ENCODE measurements around the gene OGFOD2.

OGFOD2 gene

GRCh38 chr12:122977655-122978392, 2.8 kb downstream of the OGFOD2 start:
- H3K27ac ChIP-seq: no peak overlapping the region
- TF ChIP-seq CTCF (conservative IDR thresholded peaks at IDR 0.05) (no peak), ZFX (IDR thresholded peaks at IDR 0.05) (no peak)

DNA sequence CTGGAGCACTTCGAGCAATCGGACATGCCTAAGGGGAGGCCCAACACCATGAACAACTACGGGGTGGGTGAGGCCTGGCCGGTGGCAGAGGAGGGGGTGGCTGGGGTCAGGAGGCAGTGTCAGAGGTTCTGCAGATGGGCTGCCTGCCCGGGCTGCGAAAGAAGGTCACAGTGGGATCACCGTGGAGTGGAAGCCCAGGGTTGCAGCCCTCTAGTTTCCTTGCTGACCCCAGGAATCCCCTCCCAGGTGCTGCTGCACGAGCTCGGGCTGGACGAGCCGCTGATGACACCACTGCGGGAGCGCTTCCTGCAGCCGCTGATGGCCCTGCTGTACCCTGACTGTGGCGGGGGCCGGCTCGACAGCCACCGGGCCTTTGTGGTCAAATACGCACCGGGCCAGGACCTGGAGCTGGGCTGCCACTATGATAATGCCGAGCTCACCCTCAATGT, 3.5 kb downstream of the OGFOD2 start:
- no peak overlapping the region for H3K27ac ChIP-seq
- TF ChIP-seq CTCF (conservative IDR thresholded peaks at IDR 0.05) (no peak), ZFX (IDR thresholded peaks at IDR 0.05) (no peak)

GRCh38 chr12:122979001-122979907, 4.2 kb downstream of the OGFOD2 start:
- H3K27ac ChIP-seq: peak overlapping the region; percentile 86
- TF ChIP-seq ZFX (IDR thresholded peaks at IDR 0.05) (no peak), CTCF (conservative IDR thresholded peaks at IDR 0.05) (no peak)

DNA sequence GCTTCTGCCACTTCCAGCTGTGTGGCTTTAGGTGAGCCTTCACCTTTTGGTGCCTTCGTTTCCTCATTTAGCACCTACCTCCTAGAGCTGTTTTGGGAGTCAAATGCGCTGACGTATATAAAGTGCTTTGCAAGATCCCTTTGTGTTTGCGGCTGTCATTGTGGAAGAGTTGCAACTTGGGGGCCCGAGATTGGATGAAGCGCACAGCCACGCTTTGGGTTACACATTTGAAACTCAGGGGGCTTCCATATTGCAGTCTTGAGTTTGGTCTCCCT, 4.8 kb downstream of the OGFOD2 start:
- peak overlapping the region; percentile 86 for H3K27ac ChIP-seq
- TF ChIP-seq ZFX (IDR thresholded peaks at IDR 0.05): no peak
- no peak for TF ChIP-seq CTCF (conservative IDR thresholded peaks at IDR 0.05)

- TF ChIP-seq CTCF (conservative IDR thresholded peaks at IDR 0.05) (no peak), ZFX (IDR thresholded peaks at IDR 0.05) (peak; percentile 92)
- peak within 1 kb of the TSS; percentile 86 for H3K27ac ChIP-seq
Measured at GRCh38 chr12:122980183-122981035, 5.4 kb downstream of the OGFOD2 start, which contains the start of gene ARL6IP4. Gene ARL6IP4 (plus strand): TSS chr12:122980681. CDS start chr12:122981140, 459 bp downstream.

DNA sequence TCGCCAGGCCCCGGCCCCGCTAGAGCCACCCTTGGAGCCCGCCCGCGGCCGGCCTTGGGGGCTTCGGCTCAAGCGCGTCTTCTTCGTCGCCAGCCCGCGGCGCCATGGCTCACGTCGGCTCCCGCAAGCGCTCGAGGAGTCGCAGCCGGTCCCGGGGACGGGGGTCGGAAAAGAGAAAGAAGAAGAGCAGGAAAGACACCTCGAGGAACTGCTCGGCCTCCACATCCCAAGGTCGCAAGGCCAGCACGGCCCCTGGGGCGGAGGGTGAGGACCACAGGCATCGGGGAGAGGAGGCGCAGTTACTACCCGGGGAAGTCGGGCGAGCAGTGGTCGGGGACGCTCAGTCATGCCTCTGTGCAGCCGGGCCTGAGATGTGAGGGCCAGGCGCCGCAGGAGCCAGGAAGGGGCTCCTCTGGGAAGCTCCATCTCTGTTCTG, 6.0 kb downstream of the OGFOD2 start:
- peak overlapping the region; percentile 86 for H3K27ac ChIP-seq

More for the DNA sequence above, 6.0 kb downstream of the OGFOD2 start:
- TF ChIP-seq CTCF (conservative IDR thresholded peaks at IDR 0.05) (no peak), ZFX (IDR thresholded peaks at IDR 0.05) (peak; percentile 67; the same call in 1 of the 2 replicates)
